HCT116 (cell line): Measurements from ENCODE around the gene ITGA2B. TPM values are rescaled to one million over a fixed set of nuclear protein-coding genes. Genes with fewer than 3 reads are reported as not detected.

ENCODE experiments used
- ATAC-seq: fragments of 200-7000 bp; cut with Tn5 transposase; 2 replicates; pipeline ENCODE4 v1.9.1; 2020; ENCODE audit warnings: mild to moderate bottlenecking, moderate library complexity
- BruUV-seq: library from RNA; stranded (reverse); fragments of 400-500 nt; replicated peaks from 2 replicates; lab custom pipeline; 2021; lab: Mats Ljungman, UMichigan
- CTCF ChIA-PET: fragments of 300-600 bp; sonication (Branson Sonifier 250); formaldehyde crosslinking; loops from one replicate; lab custom pipeline; 2021; ENCODE audit warnings: antibody characterized with exemption; lab: Charles Lee
- POLR2A ChIA-PET: fragments of 300-600, 350-600 bp; sonication (Branson Sonifier 250); formaldehyde crosslinking; loops from one replicate; lab custom pipeline; 2021; ENCODE audit warnings: antibody characterized with exemption; lab: Charles Lee
- RAD21 ChIA-PET, 2 experiments: fragments of 300-600 bp; sonication (Branson Sonifier 250); formaldehyde crosslinking; loops; one replicate each; lab custom pipeline; 2023; ENCODE audit warnings: low total read pairs in 2 of 2; ENCODE audit not compliant: uncharacterized antibody in 2 of 2, unreplicated experiment in 2 of 2, low non-redundant PET in 1 of 2; lab: Charles Lee
- DNase-seq: peaks from one replicate; pipeline ENCODE4 v3.0.0-alpha.2; 2010; ENCODE audit warnings: low read depth, low spot score
- H2AFZ ChIP-seq: fragments of 200-600 bp; shearing (Covaris generic), sonication (generic); 2 replicates; pipeline ENCODE4 v1.6.1; 2017; ENCODE audit warnings: low read depth, mixed run types, mixed read lengths, antibody characterized with exemption, low read length; ENCODE audit not compliant: poor library complexity, severe bottlenecking
- H3K27ac ChIP-seq: 2 replicates; pipeline ENCODE4 v1.5.1; 2012; ENCODE audit warnings: low read depth, low read length
- H3K27me3 ChIP-seq: fragments of 200-600 bp; sonication (generic); 2 replicates; pipeline ENCODE4 v1.6.1; 2016; ENCODE audit warnings: mixed run types, low read length, mixed read lengths; ENCODE audit not compliant: insufficient read depth
- H3K36me3 ChIP-seq, 2 experiments: fragments of 200-500 bp in 1 of 2; fragments of 200-600 bp in 1 of 2; sonication (Bioruptor generic) in 1 of 2; sonication (generic) in 1 of 2; 2 replicates each; pipeline versions ENCODE4 v1.5.1 to v1.6.1; 2014 to 2016; ENCODE audit warnings: low read length in 2 of 2, inconsistent platforms in 1 of 2, mixed read lengths in 1 of 2, mixed run types in 1 of 2; ENCODE audit not compliant: insufficient read depth in 2 of 2, control insufficient read depth in 1 of 2
- H3K4me1 ChIP-seq, 2 experiments: fragments of 200-600 bp in 1 of 2; sonication (generic) in 1 of 2; 2 replicates each; pipeline versions ENCODE4 v1.5.1 to v1.6.1; 2012 to 2017; ENCODE audit warnings: low read length in 2 of 2, inconsistent platforms in 1 of 2, mild to moderate bottlenecking in 1 of 2, mixed read lengths in 1 of 2, mixed run types in 1 of 2, moderate library complexity in 1 of 2; ENCODE audit not compliant: insufficient read depth in 2 of 2, control insufficient read depth in 1 of 2
- H3K4me2 ChIP-seq: fragments of 200-600 bp; sonication (generic); 2 replicates; pipeline ENCODE4 v1.6.1; 2017; ENCODE audit warnings: mixed run types, low read length, mixed read lengths
- H3K4me3 ChIP-seq, 2 experiments: fragments of 200-600 bp in 1 of 2; sonication (generic) in 1 of 2; replicated peaks in 1 of 2; 2 replicates each; pipeline ENCODE4 v1.5.1; 2011 to 2016; ENCODE audit warnings: low read length in 2 of 2, control low read depth in 1 of 2, low read depth in 1 of 2, mild to moderate bottlenecking in 1 of 2, mixed read lengths in 1 of 2, mixed run types in 1 of 2
- H3K79me2 ChIP-seq: fragments of 200-600 bp; sonication (generic); 2 replicates; pipeline ENCODE4 v1.6.1; 2017; ENCODE audit warnings: mild to moderate bottlenecking, mixed run types, low read length, moderate library complexity, mixed read lengths; ENCODE audit not compliant: insufficient read depth
- H3K9ac ChIP-seq: fragments of 200-600 bp; sonication (generic); 2 replicates; pipeline ENCODE4 v1.6.1; 2016; ENCODE audit warnings: low read length, mixed read lengths
- H3K9me2 ChIP-seq: fragments of 200-600 bp; sonication (generic), shearing (Covaris generic); 2 replicates; pipeline ENCODE4 v1.6.1; 2017; ENCODE audit warnings: mixed run types, mild to moderate bottlenecking, moderate library complexity; ENCODE audit not compliant: insufficient read depth
- H3K9me3 ChIP-seq, 2 experiments: fragments of 200-500 bp in 1 of 2; fragments of 200-600 bp in 1 of 2; sonication (Bioruptor generic) in 1 of 2; sonication (generic) in 1 of 2; 2 replicates each; pipeline ENCODE4 v1.6.1; 2014 to 2017; ENCODE audit warnings: low read length in 2 of 2, mixed read lengths in 2 of 2, inconsistent platforms in 1 of 2, low read depth in 1 of 2, mild to moderate bottlenecking in 1 of 2, mixed run types in 1 of 2, moderate library complexity in 1 of 2; ENCODE audit not compliant: control insufficient read depth in 1 of 2, insufficient read depth in 1 of 2
- H4K20me1 ChIP-seq: fragments of 200-600 bp; sonication (generic), shearing (Covaris generic); 2 replicates; pipeline ENCODE4 v1.6.1; 2017; ENCODE audit warnings: mixed run types, mild to moderate bottlenecking, moderate library complexity; ENCODE audit not compliant: insufficient read depth
- CTCF ChIP-seq, 3 experiments: fragments of 200-600 bp in 1 of 3; sonication (generic) in 1 of 3; IDR thresholded peaks in 2 of 3; conservative IDR thresholded peaks in 1 of 3; 2 replicates each; pipeline ENCODE4 v1.5.1; 2012 to 2017; ENCODE audit warnings: low read depth in 2 of 3, low read length in 2 of 3, antibody characterized with exemption in 1 of 3, borderline replicate concordance in 1 of 3, control low read depth in 1 of 3, mild to moderate bottlenecking in 1 of 3, mixed read lengths in 1 of 3, mixed run types in 1 of 3, moderate library complexity in 1 of 3; ENCODE audit not compliant: insufficient read depth in 1 of 3
- EGR1 ChIP-seq: IDR thresholded peaks from 2 replicates; pipeline ENCODE4 v1.6.1; 2012; ENCODE audit warnings: low read depth
- ELF1 ChIP-seq: IDR thresholded peaks from 2 replicates; pipeline ENCODE4 v1.6.1; 2012; ENCODE audit warnings: low read depth, borderline replicate concordance
- EZH2 ChIP-seq: fragments of 200-600 bp; sonication (generic); IDR thresholded peaks from 2 replicates; pipeline ENCODE4 v1.6.1; 2017; ENCODE audit warnings: antibody characterized with exemption, mixed run types
- FOSL1 ChIP-seq: IDR thresholded peaks from 2 replicates; pipeline ENCODE4 v1.6.1; 2012; ENCODE audit warnings: low read depth
- JUND ChIP-seq: IDR thresholded peaks from 2 replicates; pipeline ENCODE4 v1.6.1; 2012
- POLR2A ChIP-seq: IDR thresholded peaks from 2 replicates; pipeline ENCODE4 v1.7.0; 2011; ENCODE audit warnings: borderline replicate concordance; ENCODE audit not compliant: insufficient read depth, insufficient read length; ENCODE audit errors: extremely low read depth
- POLR2AphosphoS5 ChIP-seq: IDR thresholded peaks from 2 replicates; pipeline ENCODE4 v1.6.1; 2011; ENCODE audit warnings: mild to moderate bottlenecking, low read depth, low read length, moderate library complexity
- RAD21 ChIP-seq: IDR thresholded peaks from 2 replicates; pipeline ENCODE4 v1.6.1; 2012; ENCODE audit warnings: low read depth, mild to moderate bottlenecking
- SRF ChIP-seq: IDR thresholded peaks from 2 replicates; pipeline ENCODE4 v1.6.1; 2012; ENCODE audit warnings: low read depth
- TCF7L2 ChIP-seq: IDR thresholded peaks from 2 replicates; pipeline ENCODE4 v1.7.0; 2011; ENCODE audit warnings: borderline replicate concordance, inconsistent platforms; ENCODE audit not compliant: insufficient read depth, insufficient read length; ENCODE audit errors: extremely low read depth
- YY1 ChIP-seq: IDR thresholded peaks from 2 replicates; pipeline ENCODE4 v1.6.1; 2011; ENCODE audit warnings: low read length, low read depth, moderate library complexity, mild to moderate bottlenecking; ENCODE audit not compliant: insufficient replicate concordance; ENCODE audit errors: extremely low read depth
- ZBTB33 ChIP-seq: IDR thresholded peaks from 2 replicates; pipeline ENCODE4 v1.6.1; 2011; ENCODE audit warnings: mild to moderate bottlenecking, low read length, moderate library complexity; ENCODE audit not compliant: insufficient replicate concordance; ENCODE audit errors: extremely low read depth
- ZFX ChIP-seq: fragments of 450-650 bp; IDR thresholded peaks from 2 replicates; pipeline ENCODE4 v1.6.1; 2017
- intact Hi-C: fragments of 100-400 bp; cut with micrococcal nuclease; formaldehyde crosslinking; loops from 2 replicates; pipeline ENCODE4 v1.10.0; 2022
- total RNA-seq: library from RNA; stranded (reverse); gene quantifications from one replicate; pipeline ENCODE4 v1.2.1, GENCODE V29; 2021; ENCODE audit not compliant: unreplicated experiment

Gene ITGA2B
- total RNA-seq, 1 experiment from 2014 or later, result 7.6 TPM

GRCh38 chr17:44375196-44376017, 14.0 kb downstream of the ITGA2B start:
- no peaks in the 10 kb centered on the region for H3K27me3 ChIP-seq
- POLR2A ChIA-PET, result interaction anchor here (0.6 to 1.4 kb wide), 2 partner anchors 10 to 532 kb away, joined by 4 to 7 read pairs; no protein-coding TSS in a partner anchor
- H3K4me3 ChIP-seq, result no peak overlapping the region
- no peaks in the 10 kb centered on the region for H3K36me3 ChIP-seq
- RAD21 ChIA-PET, result no interaction called here
- intact Hi-C loops, result no loop called here
- no TSS peak for BruUV-seq
- no peaks in the 10 kb centered on the region for H3K9me2 ChIP-seq
- CTCF ChIA-PET, result interaction anchor here (0.8 to 1.7 kb wide), 5 partner anchors 9 to 16 kb away, joined by 3 to 9 read pairs (median 5); partner anchors contain the start of gene FAM171A2
- no peaks in the 10 kb centered on the region for H4K20me1 ChIP-seq
- TF ChIP-seq ELF1, result no peak
- no peak for TF ChIP-seq TCF7L2
- H3K4me2 ChIP-seq, result no peak overlapping the region
- ATAC-seq (peak; percentile 27), DNase-seq (no peak)
- no peak overlapping the region for H2AFZ ChIP-seq
- H3K27ac ChIP-seq, result no peak overlapping the region
- no peaks in the 10 kb centered on the region for H3K9me3 ChIP-seq
- H3K79me2 ChIP-seq, result no peaks in the 10 kb centered on the region
- peaks cover 0 to 13% of the 10 kb centered on the region in 2 experiments; a peak in 3 of 4 replicates for H3K4me1 ChIP-seq
- no peak overlapping the region for H3K9ac ChIP-seq

GRCh38 chr17:44374306-44375195, 14.9 kb downstream of the ITGA2B start:
- Histone ChIP-seq H3K9me2 (no peaks in the 10 kb centered on the region), H3K79me2 (no peaks in the 10 kb centered on the region), H3K4me1 (peaks cover 0 to 13% of the 10 kb centered on the region in 2 experiments; a peak in 3 of 4 replicates), H3K27me3 (no peaks in the 10 kb centered on the region), H3K27ac (no peak overlapping the region), H3K9ac (no peak overlapping the region), H3K9me3 (no peaks in the 10 kb centered on the region), H3K4me2 (no peak overlapping the region), H3K4me3 (no peak overlapping the region), H4K20me1 (no peaks in the 10 kb centered on the region), H3K36me3 (no peaks in the 10 kb centered on the region), H2AFZ (no peak overlapping the region)
- intact Hi-C loops, result no loop called here
- DNase-seq, result no peak
- ChIA-PET CTCF (no interaction called here), RAD21 (no interaction called here), POLR2A (no interaction called here)
- peak; percentile 21; the same call in 1 of the 2 replicates for ATAC-seq
- no TSS peak for BruUV-seq
- no peak for TF ChIP-seq ELF1
- TF ChIP-seq JUND, result no peak
- no peak for TF ChIP-seq EZH2
- TF ChIP-seq ZBTB33, result no peak
- no peak for TF ChIP-seq RAD21
- no peak for TF ChIP-seq EGR1
- no peak for TF ChIP-seq POLR2A
- TF ChIP-seq POLR2AphosphoS5, result no peak
- no peak for TF ChIP-seq SRF
- TF ChIP-seq FOSL1, result no peak
- TF ChIP-seq CTCF (IDR thresholded peaks at IDR 0.05 in 2 of 3, conservative IDR thresholded peaks at IDR 0.05 in 1 of 3; ENCODE audit: borderline replicate concordance in 1 of 3, insufficient read depth in 1 of 3, low read depth in 2 of 3, low read length in 2 of 3), result no peak
- TF ChIP-seq ZFX, result no peak
- TF ChIP-seq YY1, result no peak
